Epithelial cell of alveolus of lung (primary cell): ENCODE data around the gene LLCFC1. TPM values are rescaled to one million over a fixed set of nuclear protein-coding genes. Genes with fewer than 3 reads are reported as not detected.

Experiments
- total RNA-seq: library from RNA; depleted of rRNA; stranded (reverse); fragments of >200 nt; gene quantifications from 2 replicates; pipeline ENCODE4 v1.2.1, GENCODE V29; 2015

Gene LLCFC1
- total RNA-seq = not detected in 2 replicates

GRCh38 chr7:142939226-142939910, at the start of gene LLCFC1:
LLCFC1 (plus strand) TSS chr7:142939484; CDS start chr7:142939622, 138 bp downstream.

GRCh38 chr7:142933624-142934023, 5.7 kb upstream of the LLCFC1 start, which contains the start of gene TRPV5:
TRPV5 (minus strand) TSS chr7:142933746; CDS start chr7:142933459, 287 bp downstream.

GRCh38 chr7:142961973-142962926, 23.0 kb downstream of the LLCFC1 start, which contains the start of gene KEL:
KEL (minus strand) TSS chr7:142962363; CDS start chr7:142962206, 157 bp downstream.

Other genes starting within 250 kb of the LLCFC1 start
- gene PRSS1, start 190.0 kb upstream of the LLCFC1 start, total RNA-seq = 0.24 and 0.91 TPM in 2 replicates
- gene PRSS2, start 168.5 kb upstream of the LLCFC1 start, total RNA-seq = 2.9 and 34.8 TPM in 2 replicates
- 10.5 and 23.0 TPM in 2 replicates for gene EPHB6, start 84.4 kb upstream of the LLCFC1 start, total RNA-seq
- gene TRPV6, start 53.7 kb upstream of the LLCFC1 start, total RNA-seq = 0.39 TPM in 1 of 2 replicates, not detected in the other
- not detected in 2 replicates for gene TRPV5, start 5.7 kb upstream of the LLCFC1 start, total RNA-seq
- not detected in 2 replicates for gene KEL, start 22.9 kb downstream of the LLCFC1 start, total RNA-seq
- not detected in 2 replicates for gene OR9A2, start 87.6 kb downstream of the LLCFC1 start, total RNA-seq
- not detected in 2 replicates for gene OR6V1, start 112.9 kb downstream of the LLCFC1 start, total RNA-seq
- not detected in 2 replicates for gene PIP, start 192.6 kb downstream of the LLCFC1 start, total RNA-seq
- not detected in 2 replicates for gene TAS2R39, start 243.9 kb downstream of the LLCFC1 start, total RNA-seq